Fibroblast of pulmonary artery (primary cell): ENCODE data around the gene RALGPS1.
"Not testable (repeated sequence)": the region's sequence is repeated elsewhere in the genome, so short reads cannot be mapped to it uniquely, and the experiment has no call there.

ENCODE experiments used
- DNase-seq: peaks from one replicate; pipeline ENCODE4 v3.0.0-alpha.2; 2010; ENCODE audit warnings: low read depth
- H3K4me3 ChIP-seq: replicated peaks from 2 replicates; pipeline ENCODE4 v1.5.1; 2011; ENCODE audit warnings: low read depth, mild to moderate bottlenecking, control low read depth, low read length, moderate library complexity
- CTCF ChIP-seq: IDR thresholded peaks from 2 replicates; pipeline ENCODE4 v1.5.1; 2011; ENCODE audit warnings: mild to moderate bottlenecking, control low read depth, low read length, inconsistent platforms; ENCODE audit errors: missing control alignments

The RALGPS1 gene

DNA sequence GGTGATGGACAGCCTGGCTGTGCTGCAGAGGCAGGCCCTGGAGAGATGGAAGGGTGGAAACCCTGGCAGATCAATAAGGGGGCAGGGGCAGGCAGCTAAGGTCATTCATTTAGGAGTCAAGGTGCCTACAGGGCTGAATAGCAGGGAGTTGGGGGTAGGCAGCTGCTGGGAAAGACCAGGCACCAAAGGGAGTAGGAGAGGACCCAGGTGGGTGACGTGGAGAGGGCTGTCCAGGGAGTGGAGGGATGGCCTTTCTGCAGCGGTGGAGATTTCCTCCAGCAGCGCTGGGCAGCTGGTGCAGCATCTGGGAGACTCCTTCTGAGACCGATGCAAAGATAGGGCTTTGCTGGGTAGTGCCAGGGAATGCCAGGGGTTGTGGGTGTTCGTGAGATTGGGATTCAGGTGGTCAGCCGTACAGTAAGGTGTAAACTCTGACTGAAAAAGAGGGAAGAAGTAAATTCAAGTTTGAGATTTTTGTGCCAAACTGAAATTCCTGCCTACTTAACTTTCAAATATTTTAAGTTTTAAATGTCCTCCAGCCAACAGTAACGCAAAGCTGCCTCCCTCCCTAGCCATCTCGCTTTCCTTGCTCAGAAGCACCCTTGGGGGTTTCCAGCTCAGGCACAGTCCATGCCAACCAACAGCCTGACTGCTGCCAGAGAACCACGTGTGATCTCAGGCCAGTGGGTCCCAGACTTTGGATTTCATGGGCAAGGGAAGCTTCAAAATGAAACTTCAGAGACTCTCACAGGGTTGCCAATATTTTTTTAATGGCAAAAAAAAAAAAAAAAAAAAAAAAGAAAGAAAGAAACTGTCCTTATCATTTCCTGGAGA lies 226.5 kb downstream of the RALGPS1 start:
- H3K4me3 ChIP-seq: no peak overlapping the region
- DNase-seq: no peak
- no peak for TF ChIP-seq CTCF

DNA sequence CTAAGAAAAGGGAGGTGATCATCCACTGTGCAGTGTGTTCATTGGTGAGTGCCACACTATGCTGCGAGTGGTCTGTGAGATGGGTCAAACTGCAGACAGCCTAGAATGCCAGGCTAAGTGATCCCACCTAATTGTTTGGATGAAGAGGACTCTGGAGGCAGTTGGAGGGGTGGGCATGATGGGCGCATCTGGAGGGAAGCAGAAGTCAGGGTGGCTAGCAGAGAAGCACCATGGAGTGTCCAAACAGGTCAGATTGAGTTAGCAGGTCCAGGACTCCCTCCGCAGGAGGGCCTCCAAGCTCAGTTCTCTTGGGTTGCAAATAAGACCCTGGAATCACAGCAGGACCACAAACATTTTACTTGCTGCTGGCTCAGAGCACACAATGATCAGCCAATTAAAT lies 227.7 kb downstream of the RALGPS1 start:
- no peak overlapping the region for H3K4me3 ChIP-seq
- DNase-seq: no peak
- TF ChIP-seq CTCF: no peak

DNA sequence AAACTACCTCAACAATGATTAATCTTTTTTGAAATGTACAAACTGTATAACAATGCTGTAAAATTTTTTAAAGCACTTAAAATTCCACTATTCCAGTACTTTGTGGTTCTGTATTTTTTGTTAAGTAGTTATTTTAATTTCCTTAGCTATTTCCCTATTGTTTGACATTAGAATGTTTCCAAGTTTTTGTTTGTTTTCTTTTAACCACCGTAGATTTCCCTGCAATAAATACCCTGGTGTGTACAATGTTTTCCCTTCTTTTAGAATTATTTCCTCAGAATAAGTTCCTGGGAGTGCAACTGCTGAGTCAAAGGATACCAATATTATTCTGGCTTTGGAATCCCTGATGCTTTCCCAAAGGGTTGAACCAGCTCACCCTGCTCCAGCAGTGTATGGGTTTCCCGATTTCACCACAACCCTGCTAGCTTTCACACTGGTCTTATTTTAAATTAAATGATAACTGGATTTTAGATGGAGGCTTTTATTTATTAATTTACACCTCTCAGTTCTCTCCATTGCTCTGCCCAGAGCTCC lies 228.4 kb downstream of the RALGPS1 start:
- DNase-seq: no peak
- no peak for TF ChIP-seq CTCF

GRCh38 chr9:127143920-127144465 lies 229.4 kb downstream of the RALGPS1 start:
- no peak overlapping the region for H3K4me3 ChIP-seq
- no peak for DNase-seq
- no peak for TF ChIP-seq CTCF

More for the DNA sequence above, 228.4 kb downstream of the RALGPS1 start:
- no peak overlapping the region for H3K4me3 ChIP-seq

DNA sequence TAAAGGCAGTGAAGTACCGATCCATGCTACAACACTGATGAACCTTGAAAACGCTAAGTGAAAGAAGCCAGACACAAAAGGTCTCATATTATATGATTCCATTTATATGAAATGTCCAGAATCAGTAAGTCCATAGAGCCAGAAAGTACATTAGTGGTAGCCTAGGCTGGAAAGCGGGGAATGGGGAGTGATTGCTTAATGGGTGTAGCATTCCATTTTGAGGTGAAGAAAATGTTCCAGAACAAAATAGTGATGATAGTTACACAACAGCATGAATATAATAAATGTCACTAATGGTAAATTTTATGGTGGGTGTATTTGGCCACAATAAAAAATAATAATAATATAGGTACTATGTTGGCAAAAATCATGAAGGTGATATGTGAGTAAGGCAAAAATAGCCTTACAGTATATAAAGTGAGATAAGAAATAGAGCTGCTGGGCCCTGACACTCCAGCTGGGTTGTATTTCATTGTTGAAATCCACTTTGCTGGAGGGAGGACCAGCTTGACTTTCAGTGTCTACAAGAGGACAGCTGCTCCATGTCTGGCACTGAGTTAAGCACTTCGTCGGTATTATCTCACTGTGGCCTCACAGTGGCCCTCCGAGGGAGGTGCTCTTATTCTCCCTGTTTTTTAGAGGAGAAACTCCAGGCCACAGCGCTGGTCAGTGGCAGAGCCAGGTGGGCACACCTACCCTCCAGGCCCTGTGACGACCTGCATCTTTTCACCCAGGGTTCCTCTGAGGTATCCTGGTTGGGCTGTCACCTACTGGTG lies 230.3 kb downstream of the RALGPS1 start:
- peak; percentile 72 for DNase-seq
- H3K4me3 ChIP-seq: no peak overlapping the region
- peak; percentile 3 for TF ChIP-seq CTCF

DNA sequence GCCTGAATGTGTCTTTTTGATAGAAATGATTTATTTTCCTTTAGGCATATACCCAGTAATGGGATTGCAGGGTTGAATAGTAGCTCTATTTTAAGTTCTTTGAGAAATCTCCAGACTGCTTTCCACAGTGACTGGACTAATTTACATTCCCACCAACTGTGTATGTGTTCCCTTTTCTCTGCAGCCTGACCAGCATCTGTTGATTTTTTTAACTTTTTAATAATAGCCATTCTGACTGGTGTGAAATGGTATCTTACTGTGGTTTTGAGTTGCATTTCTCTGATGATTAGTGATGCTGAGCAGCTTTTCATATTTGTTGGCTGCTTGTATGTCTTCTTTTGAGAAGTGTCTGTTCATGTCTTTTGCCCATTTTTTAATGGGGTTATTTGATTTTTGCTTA lies 232.3 kb downstream of the RALGPS1 start:
- DNase-seq, H3K4me3 ChIP-seq: not testable (repeated sequence)

- DNase-seq: no peak
- TF ChIP-seq CTCF: no peak
- no peak overlapping the region for H3K4me3 ChIP-seq
Measured at GRCh38 chr9:127147251-127147650, 232.7 kb downstream of the RALGPS1 start.
